HepG2 (cell line): ENCODE results near the gene ZNF384. TPM values are rescaled to one million over a fixed set of nuclear protein-coding genes. Genes with fewer than 3 reads are reported as not detected.

ENCODE experiments used
- AKNA ChIP-seq: sonication (generic); formaldehyde crosslinking; IDR thresholded peaks from 2 replicates; pipeline ENCODE4 v1.4.0; 2020; ENCODE audit warnings: missing genetic modification reagents, borderline replicate concordance
- BHLHE40 ChIP-seq: IDR thresholded peaks from 2 replicates; pipeline ENCODE4 v1.6.1; 2011; ENCODE audit warnings: low read length, improper control_type of control experiment
- CENPBD1 ChIP-seq: sonication (generic); formaldehyde crosslinking; IDR thresholded peaks from 2 replicates; pipeline ENCODE4 v1.8.0; 2022; ENCODE audit warnings: missing genetic modification reagents, low read depth, mild to moderate bottlenecking, borderline replicate concordance
- KIAA2018 ChIP-seq: sonication (generic); formaldehyde crosslinking; IDR thresholded peaks from 2 replicates; pipeline ENCODE4 v1.5.0; 2020; ENCODE audit warnings: mild to moderate bottlenecking, missing genetic modification reagents, borderline replicate concordance
- KLF12 ChIP-seq: sonication (generic); formaldehyde crosslinking; IDR thresholded peaks from 2 replicates; pipeline ENCODE4 v1.4.0; 2020; ENCODE audit warnings: missing genetic modification reagents, borderline replicate concordance
- MAX ChIP-seq: IDR thresholded peaks from 2 replicates; pipeline ENCODE4 v1.6.1; 2012; ENCODE audit warnings: inconsistent platforms
- SRSF4 ChIP-seq: fragments of 200-400 bp; formaldehyde crosslinking; IDR thresholded peaks from one replicate; pipeline ENCODE4 v1.6.1; 2018; ENCODE audit warnings: mild to moderate bottlenecking, low read depth, low read length, moderate library complexity; ENCODE audit not compliant: poor library complexity, severe bottlenecking
- ZFP36L2 ChIP-seq: sonication (generic); formaldehyde crosslinking; IDR thresholded peaks from 2 replicates; pipeline ENCODE4 v1.4.0; 2020; ENCODE audit warnings: missing genetic modification reagents
- ZNF292 ChIP-seq: sonication (generic); formaldehyde crosslinking; IDR thresholded peaks from 2 replicates; pipeline ENCODE4 v1.8.1; 2022; ENCODE audit warnings: mild to moderate bottlenecking, low read depth, missing genetic modification reagents, borderline replicate concordance
- ZNF549 ChIP-seq: sonication (generic); formaldehyde crosslinking; IDR thresholded peaks from 2 replicates; pipeline ENCODE4 v1.5.0; 2020; ENCODE audit warnings: missing genetic modification reagents
- ZNF615 ChIP-seq: sonication (generic); formaldehyde crosslinking; IDR thresholded peaks from 2 replicates; pipeline ENCODE4 v1.5.0; 2020; ENCODE audit warnings: mild to moderate bottlenecking, missing genetic modification reagents, borderline replicate concordance
- ZSCAN29 ChIP-seq: sonication (generic); formaldehyde crosslinking; conservative IDR thresholded peaks from 2 replicates; pipeline ENCODE4 v1.4.0; 2020; ENCODE audit warnings: mild to moderate bottlenecking, missing genetic modification reagents
- polyA plus RNA-seq, 8 experiments: library from polyadenylated mRNA; depleted of rRNA in 3 of 8; stranded (reverse) in 7 of 8; unstranded in 1 of 8; fragments of >200 nt; fragmentation: Illumina TruSeq in 4 of 8; extraction: Trizol in 4 of 8; gene quantifications; 2 replicates each; pipeline versions ENCODE4 v1.2.1 to v1.2.3, GENCODE V29; 2011 to 2016; ENCODE audit warnings: low read depth in 4 of 8, missing spikeins in 1 of 8, mixed read lengths in 1 of 8; ENCODE audit not compliant: insufficient read depth in 1 of 8
- total RNA-seq, 5 experiments: library from RNA; depleted of rRNA; stranded (reverse); fragments of >200 nt; fragmentation: Illumina TruSeq; extraction: Trizol; gene quantifications; 2 replicates each; pipeline ENCODE4 v1.2.3, GENCODE V29; 2016; ENCODE audit warnings: low read depth in 1 of 5

The ZNF384 gene
- total and polyA plus RNA-seq, 2 of the 13 experiments (the other 11 are each of a cell fraction or from before 2014, with no cell fraction given), result 23.6 to 55.3 TPM

- TF ChIP-seq KIAA2018 (CRISPR knock-in tag), result no peak
- peak; percentile 85; the same call in 1 of the 2 replicates for TF ChIP-seq CENPBD1 (CRISPR knock-in tag)
- no peak for TF ChIP-seq ZNF549 (CRISPR knock-in tag)
- peak; percentile 80 for TF ChIP-seq MAX
- TF ChIP-seq SRSF4, result no peak
- no peak for TF ChIP-seq BHLHE40
- TF ChIP-seq ZFP36L2 (CRISPR knock-in tag), result no peak
- 0 out of 2 replicates have a peak, but pooled peaks have one; percentile 14 for TF ChIP-seq ZSCAN29 (CRISPR knock-in tag)
- no peak for TF ChIP-seq ZNF292
- TF ChIP-seq KLF12, result peak; percentile 59; the same call in 1 of the 2 replicates
- TF ChIP-seq AKNA (CRISPR knock-in tag), result no peak
- TF ChIP-seq ZNF615 (CRISPR knock-in tag), result peak; percentile 98
These were observed 26.1 kb downstream of the ZNF384 start, which contains the start of gene ING4 (continued) for GRCh38 chr12:6662906-6663742.
